Measurements from ENCODE around the gene PPP2R1B.
A peak's percentile ranks its signal among the peaks of the same experiment; 100 is the strongest.

Gene PPP2R1B

DNA sequence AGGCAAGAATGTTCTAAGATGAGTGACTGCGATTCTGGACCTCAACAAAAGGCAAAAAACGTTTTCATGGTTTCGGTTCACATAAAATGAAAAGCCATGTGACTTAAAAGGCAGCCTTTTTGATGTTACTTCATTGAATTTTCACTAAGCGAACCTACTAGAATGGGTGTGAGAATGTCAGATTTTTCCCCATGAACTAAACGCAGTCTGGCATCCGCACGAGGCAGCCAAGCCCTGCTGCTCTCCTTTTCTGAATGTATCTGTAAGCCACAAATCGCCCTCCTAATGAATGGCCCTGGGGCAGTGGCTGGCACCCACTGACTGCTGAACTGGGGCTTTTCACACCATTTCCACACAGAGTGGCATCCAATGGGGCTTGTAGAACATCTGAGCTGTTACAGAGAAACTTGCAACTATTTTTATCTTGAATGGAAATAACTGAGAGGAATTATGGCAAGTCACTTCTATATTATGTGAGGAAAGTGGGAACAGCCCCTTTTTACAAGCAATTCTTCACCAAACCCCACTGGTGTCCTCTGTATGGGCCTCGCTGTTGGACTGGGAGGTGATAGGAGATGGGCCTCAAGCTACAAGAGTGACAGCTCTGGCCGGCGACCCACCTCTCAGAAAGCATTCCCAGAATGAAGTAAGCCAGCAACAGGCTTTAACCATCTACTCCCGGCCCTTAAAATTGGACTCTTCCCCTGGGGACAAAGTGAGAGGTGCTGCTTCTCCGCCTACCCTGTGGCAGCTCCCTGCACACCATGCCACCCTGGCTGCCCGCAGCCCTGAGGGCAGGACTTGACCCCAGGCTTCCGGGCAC lies 29.4 kb downstream of the PPP2R1B start:
- Histone ChIP-seq H3K4me2 (ENCODE audit: low read length, poor library complexity, severe bottlenecking) (no peak overlapping the region), H2BK120ac (ENCODE audit: low read depth, low read length) (peak overlapping the region; percentile 74), H3K9ac (ENCODE audit: low read length) (peak overlapping the region; percentile 98), H3K14ac (ENCODE audit: low read length in 2 of 2) (no peak overlapping the region), H3K27ac (ENCODE audit: low read length, poor library complexity, severe bottlenecking) (peak overlapping the region; percentile 90), H3K4me1 (ENCODE audit: control insufficient read depth, insufficient read depth, low read depth, low read length) (peaks cover 47% of the 10 kb centered on the region), H2BK5ac (ENCODE audit: low read depth, low read length, poor library complexity, severe bottlenecking) (peak overlapping the region; percentile 47), H2BK12ac (ENCODE audit: low read length in 2 of 2) (peak overlapping the region; percentile 91 to 97), H3K18ac (ENCODE audit: low read depth in 1 of 2, low read length in 2 of 2) (peak overlapping the region; percentile 86 to 99), H3K23ac (ENCODE audit: low read length in 2 of 2) (no peak overlapping the region), H3K27me3 (ENCODE audit: control insufficient read depth in 1 of 2, insufficient read depth in 1 of 2, low read length in 2 of 2) (no peaks in the 10 kb centered on the region), H3K4me3 (ENCODE audit: insufficient read depth in 1 of 2, low read depth in 1 of 2, low read length in 2 of 2) (no peak overlapping the region), H2BK15ac (ENCODE audit: low read depth, poor library complexity, severe bottlenecking) (peak overlapping the region; percentile 56), H4K91ac (ENCODE audit: low read length) (peak overlapping the region; percentile 96), H3K36me3 (ENCODE audit: control insufficient read depth in 1 of 2, insufficient read depth in 2 of 2, low read depth in 1 of 2, low read length in 2 of 2) (peaks cover 11 to 35% of the 10 kb centered on the region in 2 experiments), H3K9me3 (ENCODE audit: control insufficient read depth, low read length) (no peaks in the 10 kb centered on the region), H4K8ac (ENCODE audit: low read length) (peak overlapping the region; percentile 97), H3K4ac (ENCODE audit: low read depth in 1 of 2, low read length in 2 of 2) (peak overlapping the region; percentile 50 to 97), H2AFZ (ENCODE audit: low read depth, low read length) (no peak overlapping the region), H3K79me1 (replicated peaks; ENCODE audit: low read length, poor library complexity, severe bottlenecking) (peaks cover 8% of the 10 kb centered on the region), H2AK5ac (ENCODE audit: low read length, severe bottlenecking) (peak overlapping the region; percentile 79)
- WGBS: 91% methylated on average over 15 of the region's 15 CpGs
- DNase-seq: no peak

DNA sequence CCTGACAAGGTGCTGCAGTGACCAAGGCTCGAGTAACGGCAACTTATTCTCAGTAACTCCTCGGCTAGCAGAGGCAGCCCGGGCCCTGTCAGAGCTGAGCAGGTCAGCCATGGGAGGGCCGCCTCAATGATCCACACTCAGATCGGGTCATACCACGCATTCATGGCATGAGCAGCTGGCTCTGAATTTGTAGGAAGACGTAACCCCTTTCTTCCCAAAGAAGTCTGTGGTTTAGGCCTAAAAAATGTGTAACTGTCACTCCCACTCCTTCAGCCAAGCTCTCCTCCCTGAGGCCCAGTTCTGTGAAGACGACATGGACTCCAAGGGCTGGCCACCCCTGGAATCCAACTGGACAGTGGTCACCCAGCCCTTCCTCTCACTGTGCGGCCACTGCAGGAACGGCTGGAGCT lies 30.0 kb downstream of the PPP2R1B start:
- Histone ChIP-seq H3K36me3 (ENCODE audit: control insufficient read depth in 1 of 2, insufficient read depth in 2 of 2, low read depth in 1 of 2, low read length in 2 of 2) (peaks cover 14 to 29% of the 10 kb centered on the region in 2 experiments), H2BK120ac (ENCODE audit: low read depth, low read length) (peak overlapping the region; percentile 74), H3K27me3 (ENCODE audit: control insufficient read depth in 1 of 2, insufficient read depth in 1 of 2, low read length in 2 of 2) (no peaks in the 10 kb centered on the region), H2AFZ (ENCODE audit: low read depth, low read length) (no peak overlapping the region), H2BK12ac (ENCODE audit: low read length in 2 of 2) (peak overlapping the region; percentile 91 to 97), H2BK15ac (ENCODE audit: low read depth, poor library complexity, severe bottlenecking) (peak overlapping the region; percentile 95), H3K4me1 (ENCODE audit: control insufficient read depth, insufficient read depth, low read depth, low read length) (peaks cover 52% of the 10 kb centered on the region), H3K79me1 (replicated peaks; ENCODE audit: low read length, poor library complexity, severe bottlenecking) (peaks cover 7% of the 10 kb centered on the region), H3K18ac (ENCODE audit: low read depth in 1 of 2, low read length in 2 of 2) (peak overlapping the region; percentile 86 to 99), H4K91ac (ENCODE audit: low read length) (peak overlapping the region; percentile 96), H3K4ac (ENCODE audit: low read depth in 1 of 2, low read length in 2 of 2) (peak overlapping the region; percentile 50 to 97), H4K8ac (ENCODE audit: low read length) (peak overlapping the region; percentile 97), H3K4me2 (ENCODE audit: low read length, poor library complexity, severe bottlenecking) (no peak overlapping the region), H2BK5ac (ENCODE audit: low read depth, low read length, poor library complexity, severe bottlenecking) (peak overlapping the region; percentile 47), H3K14ac (ENCODE audit: low read length in 2 of 2) (peak overlapping the region in 1 of 2 experiments; percentile 72), H2AK5ac (ENCODE audit: low read length, severe bottlenecking) (peak overlapping the region; percentile 79), H3K9ac (ENCODE audit: low read length) (peak overlapping the region; percentile 98), H3K23ac (ENCODE audit: low read length in 2 of 2) (no peak overlapping the region), H3K9me3 (ENCODE audit: control insufficient read depth, low read length) (no peaks in the 10 kb centered on the region), H3K27ac (ENCODE audit: low read length, poor library complexity, severe bottlenecking) (peak overlapping the region; percentile 90), H3K4me3 (ENCODE audit: insufficient read depth in 1 of 2, low read depth in 1 of 2, low read length in 2 of 2) (peak overlapping the region in 1 of 2 experiments; percentile 25)
- 81% methylated on average over 11 of the region's 11 CpGs for WGBS
- no peak for DNase-seq

DNA sequence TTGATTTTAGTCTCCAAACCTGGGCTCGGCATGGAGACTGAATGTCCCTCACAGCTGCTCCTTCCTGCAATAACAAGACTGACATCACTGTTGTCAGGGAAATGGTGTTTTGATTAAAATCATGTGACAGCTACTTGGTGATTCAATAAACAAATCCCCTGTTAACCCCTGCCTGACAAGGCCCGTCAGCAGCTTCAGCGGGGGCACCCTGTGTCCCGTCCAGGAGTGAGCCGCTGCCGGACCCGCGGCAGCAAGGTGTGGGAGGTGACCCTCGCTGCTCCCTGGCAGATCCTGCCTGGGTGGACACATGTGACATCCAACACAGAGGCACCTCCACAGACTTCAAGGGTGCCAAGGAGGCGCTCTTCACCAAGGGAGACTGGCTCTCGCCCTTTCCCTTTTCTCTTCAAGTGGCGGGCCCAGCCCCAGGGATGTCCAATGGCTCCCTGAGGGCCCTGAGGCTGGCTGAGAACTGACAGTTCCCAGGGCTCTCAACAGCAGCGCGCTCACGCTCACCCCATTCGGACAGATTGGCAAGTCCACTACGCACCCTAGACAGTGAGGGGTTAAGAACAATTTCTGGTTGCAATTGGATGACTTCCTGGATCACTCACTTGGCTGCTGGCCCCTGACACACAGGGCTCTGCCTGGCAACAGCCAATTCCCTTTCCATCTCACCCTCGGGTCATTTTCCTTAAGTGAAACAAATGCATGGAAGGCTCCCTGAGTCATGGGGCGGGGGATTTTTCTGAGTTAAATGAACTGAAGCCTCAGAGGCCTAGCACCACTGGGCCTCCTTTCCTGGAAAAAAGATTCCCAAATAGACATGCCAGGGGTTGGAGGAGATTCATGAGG lies 30.7 kb downstream of the PPP2R1B start:
- peak overlapping the region in 1 of 2 experiments; percentile 73 for H3K4me3 ChIP-seq (ENCODE audit: insufficient read depth in 1 of 2, low read depth in 1 of 2, low read length in 2 of 2)
- peak overlapping the region; percentile 64 for H3K4me2 ChIP-seq (ENCODE audit: low read length, poor library complexity, severe bottlenecking)
- H3K79me1 ChIP-seq (replicated peaks; ENCODE audit: low read length, poor library complexity, severe bottlenecking): peaks cover 6% of the 10 kb centered on the region
- peaks cover 55% of the 10 kb centered on the region for H3K4me1 ChIP-seq (ENCODE audit: control insufficient read depth, insufficient read depth, low read depth, low read length)
- peak overlapping the region; percentile 90 for H3K27ac ChIP-seq (ENCODE audit: low read length, poor library complexity, severe bottlenecking)
- peaks cover 18 to 22% of the 10 kb centered on the region in 2 experiments for H3K36me3 ChIP-seq (ENCODE audit: control insufficient read depth in 1 of 2, insufficient read depth in 2 of 2, low read depth in 1 of 2, low read length in 2 of 2)
- H3K4ac ChIP-seq (ENCODE audit: low read depth in 1 of 2, low read length in 2 of 2): peak overlapping the region; percentile 63 to 97
- H3K14ac ChIP-seq (ENCODE audit: low read length in 2 of 2): peak overlapping the region in 1 of 2 experiments; percentile 72
- WGBS: 66% methylated on average over 18 of the region's 19 CpGs
- H3K27me3 ChIP-seq (ENCODE audit: control insufficient read depth in 1 of 2, insufficient read depth in 1 of 2, low read length in 2 of 2): no peaks in the 10 kb centered on the region
- peak overlapping the region; percentile 32 for H2AFZ ChIP-seq (ENCODE audit: low read depth, low read length)
- DNase-seq: peak; percentile 99
- peak overlapping the region; percentile 98 for H3K9ac ChIP-seq (ENCODE audit: low read length)
- peak overlapping the region; percentile 97 for H4K8ac ChIP-seq (ENCODE audit: low read length)
- no peak overlapping the region for H3K23ac ChIP-seq (ENCODE audit: low read length in 2 of 2)
- H2BK15ac ChIP-seq (ENCODE audit: low read depth, poor library complexity, severe bottlenecking): peak overlapping the region; percentile 95
- H2BK12ac ChIP-seq (ENCODE audit: low read length in 2 of 2): peak overlapping the region; percentile 97 to 99
- H2BK5ac ChIP-seq (ENCODE audit: low read depth, low read length, poor library complexity, severe bottlenecking): peak overlapping the region; percentile 91
- peak overlapping the region; percentile 42 for H2AK5ac ChIP-seq (ENCODE audit: low read length, severe bottlenecking)
- peak overlapping the region; percentile 96 for H4K91ac ChIP-seq (ENCODE audit: low read length)
- H3K18ac ChIP-seq (ENCODE audit: low read depth in 1 of 2, low read length in 2 of 2): peak overlapping the region; percentile 97 to 99
- no peaks in the 10 kb centered on the region for H3K9me3 ChIP-seq (ENCODE audit: control insufficient read depth, low read length)
- peak overlapping the region; percentile 74 for H2BK120ac ChIP-seq (ENCODE audit: low read depth, low read length)

All from mesenchymal stem cell (in vitro differentiated cells and primary cell).